ENCODE data around the gene PITPNM2. TPM values are rescaled to one million over a fixed set of nuclear protein-coding genes. Genes with fewer than 3 reads are reported as not detected.

The PITPNM2 gene
- total RNA-seq, 2 experiments from 2014 or later, result 15.3 to 17.9 TPM

- DNase-seq (no peak), ATAC-seq (peak; percentile 17)
- Mint-ChIP-seq H3K36me3 (ENCODE audit: low read depth) (no peaks in the 10 kb centered on the region), H3K4me3 (no peak overlapping the region), H3K4me1 (ENCODE audit: low read depth) (peaks cover 35% of the 10 kb centered on the region), H3K27ac (no peak overlapping the region), H3K9me3 (no peaks in the 10 kb centered on the region), H3K27me3 (no peaks in the 10 kb centered on the region)
- intact Hi-C loops (cut with micrococcal nuclease), result no loop called here
- CTCF ChIA-PET, result interaction anchor here (0.8 to 1.3 kb wide), 2 partner anchors 68 to 349 kb away, joined by 3 to 4 read pairs; no protein-coding TSS in a partner anchor
- POLR2A ChIA-PET, result interaction anchor here (1.6 kb wide), 1 partner anchor 11 kb away, joined by 7 read pairs; no protein-coding TSS in a partner anchor
- no peak for TF ChIP-seq CTCF (IDR thresholded peaks at IDR 0.05)
These were observed 7.8 kb downstream of the PITPNM2 start for GRCh38 chr12:123142921-123143735.

GRCh38 chr12:123142518-123142840 lies 8.4 kb downstream of the PITPNM2 start:
- Mint-ChIP-seq H3K27me3 (no peaks in the 10 kb centered on the region), H3K4me1 (ENCODE audit: low read depth) (peaks cover 35% of the 10 kb centered on the region), H3K36me3 (ENCODE audit: low read depth) (peaks cover 3% of the 10 kb centered on the region), H3K4me3 (no peak overlapping the region), H3K9me3 (no peaks in the 10 kb centered on the region), H3K27ac (no peak overlapping the region)
- intact Hi-C loops (cut with micrococcal nuclease), result no loop called here
- CTCF ChIA-PET, result no interaction called here
- POLR2A ChIA-PET, result interaction anchor here (1.6 to 1.8 kb wide), 2 partner anchors 10 to 11 kb away, joined by 6 to 7 read pairs; no protein-coding TSS in a partner anchor
- no peak for ATAC-seq
- no peak for TF ChIP-seq CTCF (IDR thresholded peaks at IDR 0.05)
- no peak for DNase-seq

GRCh38 chr12:123141615-123142517 lies 9.0 kb downstream of the PITPNM2 start:
- no peak overlapping the region for H3K4me3 Mint-ChIP-seq
- no peak for DNase-seq
- no peak for ATAC-seq
- H3K9me3 Mint-ChIP-seq, result no peaks in the 10 kb centered on the region
- H3K4me1 Mint-ChIP-seq (ENCODE audit: low read depth), result peaks cover 35% of the 10 kb centered on the region
- intact Hi-C loops (cut with micrococcal nuclease), result no loop called here
- no peak overlapping the region for H3K27ac Mint-ChIP-seq
- CTCF ChIA-PET, result interaction anchor here (1.0 kb wide), 1 partner anchor 31 kb away, joined by 3 read pairs; no protein-coding TSS in a partner anchor
- no peaks in the 10 kb centered on the region for H3K27me3 Mint-ChIP-seq
- POLR2A ChIA-PET, result interaction anchor here (1.8 kb wide), 1 partner anchor 10 kb away, joined by 6 read pairs; no protein-coding TSS in a partner anchor
- TF ChIP-seq CTCF (IDR thresholded peaks at IDR 0.05), result no peak
- peaks cover 3% of the 10 kb centered on the region for H3K36me3 Mint-ChIP-seq (ENCODE audit: low read depth)

GRCh38 chr12:123140676-123141614 lies 9.9 kb downstream of the PITPNM2 start:
- POLR2A ChIA-PET, result interaction anchor here (0.7 to 1.8 kb wide), 2 partner anchors 9 to 10 kb away, joined by 3 to 6 read pairs; partner anchors contain the start of gene PITPNM2
- H3K36me3 Mint-ChIP-seq (ENCODE audit: low read depth), result peaks cover 5% of the 10 kb centered on the region
- TF ChIP-seq CTCF (IDR thresholded peaks at IDR 0.05), result no peak
- intact Hi-C loops (cut with micrococcal nuclease), result no loop called here
- H3K9me3 Mint-ChIP-seq, result no peaks in the 10 kb centered on the region
- peaks cover 35% of the 10 kb centered on the region for H3K4me1 Mint-ChIP-seq (ENCODE audit: low read depth)
- no peak overlapping the region for H3K4me3 Mint-ChIP-seq
- CTCF ChIA-PET, result interaction anchor here (1.0 kb wide), 1 partner anchor 30 kb away, joined by 3 read pairs; no protein-coding TSS in a partner anchor
- no peak for ATAC-seq
- no peaks in the 10 kb centered on the region for H3K27me3 Mint-ChIP-seq
- no peak for DNase-seq
- H3K27ac Mint-ChIP-seq, result no peak overlapping the region
